GM19397 (cell line): ENCODE measurements around the gene GRAMD2A.

Experiments used
- ATAC-seq: cut with Tn5 transposase; IDR thresholded peaks from one replicate; pipeline ENCODE4 v1.9.1; 2021; ENCODE audit warnings: mild to moderate bottlenecking, moderate library complexity; ENCODE audit not compliant: unreplicated experiment

Gene GRAMD2A

GRCh38 chr15:72141171-72142084 lies 56.2 kb downstream of the GRAMD2A start:
- ATAC-seq = peak; percentile 99

GRCh38 chr15:72140088-72140487 lies 57.5 kb downstream of the GRAMD2A start:
- ATAC-seq = no peak

- no peak for ATAC-seq
These were observed 57.9 kb downstream of the GRAMD2A start for GRCh38 chr15:72139667-72140066.

GRCh38 chr15:72136170-72137051 lies 61.2 kb downstream of the GRAMD2A start:
- ATAC-seq = no peak

GRCh38 chr15:72135719-72136118 lies 61.9 kb downstream of the GRAMD2A start:
- no peak for ATAC-seq

GRCh38 chr15:72133211-72133610 lies 64.4 kb downstream of the GRAMD2A start:
- no peak for ATAC-seq

GRCh38 chr15:72131922-72132321 lies 65.7 kb downstream of the GRAMD2A start:
- no peak for ATAC-seq

- no peak for ATAC-seq
These were observed 67.3 kb downstream of the GRAMD2A start for GRCh38 chr15:72130272-72130671.

- no peak for ATAC-seq
These were observed 69.2 kb downstream of the GRAMD2A start for GRCh38 chr15:72128359-72128758.

- no peak for ATAC-seq
These were observed 69.8 kb downstream of the GRAMD2A start for GRCh38 chr15:72127724-72128322.

GRCh38 chr15:72124218-72124617 lies 73.4 kb downstream of the GRAMD2A start:
- no peak for ATAC-seq

- ATAC-seq = peak; percentile 73
These were observed 79.3 kb downstream of the GRAMD2A start, which contains the start of the genes MYO9A and SENP8 for GRCh38 chr15:72118017-72118978. TSS of gene MYO9A (minus strand) at chr15:72118150. CDS start at chr15:72046563, 71,587 bp downstream. TSS of gene SENP8 (plus strand) at chr15:72118403. CDS start at chr15:72139624, 21,221 bp downstream.

GRCh38 chr15:72117486-72118016 lies 80.0 kb downstream of the GRAMD2A start:
- ATAC-seq = peak; percentile 71

- ATAC-seq = peak; percentile 0
These were observed 80.7 kb downstream of the GRAMD2A start for GRCh38 chr15:72116731-72117485.

GRCh38 chr15:72113347-72114031 lies 84.1 kb downstream of the GRAMD2A start:
- ATAC-seq = no peak

- ATAC-seq = no peak
These were observed 84.8 kb downstream of the GRAMD2A start for GRCh38 chr15:72112805-72113204.

GRCh38 chr15:72112116-72112515 lies 85.5 kb downstream of the GRAMD2A start:
- no peak for ATAC-seq

GRCh38 chr15:72110355-72110754 lies 87.2 kb downstream of the GRAMD2A start:
- no peak for ATAC-seq
